H1 (cell line): ENCODE measurements around the gene CMTR2. TPM values are rescaled to one million over a fixed set of nuclear protein-coding genes. Genes with fewer than 3 reads are reported as not detected.
A peak's percentile ranks its signal among the peaks of the same experiment; 100 is the strongest.

Experiments
- CTCF ChIA-PET: fragments of 300-600 bp; sonication (Branson Sonifier 250); formaldehyde crosslinking; loops from one replicate; lab custom pipeline; 2021; ENCODE audit not compliant: partially characterized antibody; lab: Charles Lee
- POLR2A ChIA-PET: fragments of 300-600 bp; sonication (Branson Sonifier 250); formaldehyde crosslinking; loops from one replicate; lab custom pipeline; 2021; ENCODE audit warnings: inconsistent platforms; ENCODE audit not compliant: partially characterized antibody; lab: Charles Lee
- DNase-seq, 2 experiments: peaks; one replicate each; pipeline versions ENCODE4 v3.0.0 to v3.0.0-alpha.2; 2010 to 2022; ENCODE audit warnings: low spot score in 2 of 2, low read depth in 1 of 2, mixed read lengths in 1 of 2
- FAIRE-seq: peaks from 2 replicates; lab custom pipeline; 2011; peaks lifted over from hg19 to GRCh38; lab: Jason Lieb, UNC
- H2AFZ ChIP-seq: 2 replicates; pipeline ENCODE4 v1.8.1; 2012; ENCODE audit warnings: low read length, inconsistent platforms
- H2AK5ac ChIP-seq: 2 replicates; pipeline ENCODE4 v1.6.1; 2013; ENCODE audit warnings: low read depth, low read length
- H2BK120ac ChIP-seq: replicated peaks from 2 replicates; pipeline ENCODE3; 2013; ENCODE audit warnings: low read depth, low read length, inconsistent platforms
- H2BK12ac ChIP-seq: 2 replicates; pipeline ENCODE4 v1.6.1; 2013; ENCODE audit warnings: low read depth, low read length
- H2BK15ac ChIP-seq: 2 replicates; pipeline ENCODE4 v1.6.1; 2013; ENCODE audit warnings: low read length
- H2BK20ac ChIP-seq: 2 replicates; pipeline ENCODE4 v1.6.1; 2013; ENCODE audit warnings: low read length
- H2BK5ac ChIP-seq: 2 replicates; pipeline ENCODE4 v1.6.1; 2013; ENCODE audit warnings: low read depth, low read length
- H3K14ac ChIP-seq: 2 replicates; pipeline ENCODE4 v1.6.1; 2013; ENCODE audit warnings: inconsistent platforms; ENCODE audit not compliant: insufficient read length
- H3K18ac ChIP-seq: 2 replicates; pipeline ENCODE4 v1.6.1; 2013; ENCODE audit warnings: low read length; ENCODE audit errors: extremely low read depth
- H3K23ac ChIP-seq: 2 replicates; pipeline ENCODE4 v1.6.1; 2013; ENCODE audit warnings: inconsistent platforms; ENCODE audit not compliant: insufficient read length
- H3K23me2 ChIP-seq: 2 replicates; pipeline ENCODE4 v1.6.1; 2013; ENCODE audit warnings: low read depth, low read length
- H3K27ac ChIP-seq: 2 replicates; pipeline ENCODE4 v1.6.1; 2011; ENCODE audit warnings: low read depth, low read length, inconsistent platforms
- H3K27me3 ChIP-seq, 4 experiments: replicated peaks in 1 of 4; 1 replicate in 1 of 4; 2 replicates in 3 of 4; pipeline versions ENCODE4 v1.6.1 to v1.8.1; 2011 to 2013; ENCODE audit warnings: low read length in 3 of 4, mild to moderate bottlenecking in 3 of 4, inconsistent platforms in 2 of 4, mixed read lengths in 2 of 4, moderate library complexity in 1 of 4; ENCODE audit not compliant: control insufficient read depth in 3 of 4, insufficient read depth in 3 of 4; ENCODE audit errors: extremely low read depth in 1 of 4
- H3K36me3 ChIP-seq, 4 experiments: 2 replicates each; pipeline versions ENCODE4 v1.6.1 to v1.8.1; 2011 to 2013; ENCODE audit warnings: mild to moderate bottlenecking in 4 of 4, low read length in 3 of 4, moderate library complexity in 2 of 4, control low read depth in 1 of 4, inconsistent platforms in 1 of 4; ENCODE audit not compliant: insufficient read depth in 4 of 4, control insufficient read depth in 2 of 4
- H3K4ac ChIP-seq: replicated peaks from 2 replicates; pipeline ENCODE3; 2013; ENCODE audit warnings: low read length, low read depth, mixed read lengths, inconsistent platforms; ENCODE audit not compliant: insufficient read length
- H3K4me1 ChIP-seq, 4 experiments: replicated peaks in 1 of 4; 1 replicate in 1 of 4; 2 replicates in 3 of 4; pipeline versions ENCODE4 v1.6.1 to v1.8.1; 2011 to 2013; ENCODE audit warnings: low read length in 3 of 4, inconsistent platforms in 2 of 4, mixed read lengths in 1 of 4; ENCODE audit not compliant: insufficient read depth in 4 of 4, control insufficient read depth in 3 of 4
- H3K4me2 ChIP-seq, 2 experiments: 2 replicates each; pipeline versions ENCODE4 v1.6.1 to v1.8.1; 2011 to 2013; ENCODE audit warnings: low read depth in 2 of 2, low read length in 2 of 2, control low read depth in 1 of 2, inconsistent platforms in 1 of 2, mild to moderate bottlenecking in 1 of 2; ENCODE audit not compliant: insufficient read depth in 1 of 2
- H3K4me3 ChIP-seq, 4 experiments: fragments of 200-600, 300-600 bp in 1 of 4; sonication (generic), shearing (Covaris generic), sonication (Bioruptor Twin) in 1 of 4; 2 replicates each; pipeline versions ENCODE4 v1.5.1 to v1.8.1; 2011 to 2016; ENCODE audit warnings: low read length in 4 of 4, low read depth in 3 of 4, control low read depth in 2 of 4, inconsistent platforms in 2 of 4, mild to moderate bottlenecking in 2 of 4, mixed read lengths in 1 of 4, moderate library complexity in 1 of 4; ENCODE audit not compliant: insufficient read depth in 2 of 4; ENCODE audit errors: extremely low read depth in 1 of 4
- H3K56ac ChIP-seq: replicated peaks from 2 replicates; pipeline ENCODE3; 2013; ENCODE audit warnings: low read depth, mild to moderate bottlenecking, mixed read lengths, low read length, inconsistent platforms; ENCODE audit not compliant: insufficient read length
- H3K79me1 ChIP-seq: 2 replicates; pipeline ENCODE4 v1.6.1; 2013; ENCODE audit warnings: low read depth, low read length, control low read depth
- H3K79me2 ChIP-seq, 2 experiments: 2 replicates each; pipeline versions ENCODE4 v1.6.1 to v1.8.1; 2012 to 2013; ENCODE audit warnings: low read length in 2 of 2, mild to moderate bottlenecking in 2 of 2, inconsistent platforms in 1 of 2; ENCODE audit not compliant: insufficient read depth in 2 of 2, control insufficient read depth in 1 of 2
- H3K9ac ChIP-seq, 4 experiments: replicated peaks in 1 of 4; 1 replicate in 1 of 4; 2 replicates in 3 of 4; pipeline versions ENCODE4 v1.6.1 to v1.8.1; 2011 to 2013; ENCODE audit warnings: low read depth in 3 of 4, low read length in 3 of 4, control low read depth in 2 of 4, mild to moderate bottlenecking in 2 of 4, moderate library complexity in 2 of 4, inconsistent platforms in 1 of 4; ENCODE audit errors: extremely low read depth in 1 of 4
- H3K9me3 ChIP-seq, 2 experiments: 2 replicates each; pipeline versions ENCODE4 v1.6.1 to v1.8.1; 2012 to 2013; ENCODE audit warnings: mild to moderate bottlenecking in 2 of 2, moderate library complexity in 2 of 2, control low read depth in 1 of 2, inconsistent platforms in 1 of 2, low read depth in 1 of 2, low read length in 1 of 2, mixed read lengths in 1 of 2; ENCODE audit not compliant: insufficient read depth in 2 of 2
- H4K20me1 ChIP-seq, 2 experiments: replicated peaks in 1 of 2; 2 replicates each; pipeline versions ENCODE3 to v1.8.1; 2011 to 2013; ENCODE audit warnings: inconsistent platforms in 2 of 2, low read length in 2 of 2, mild to moderate bottlenecking in 1 of 2; ENCODE audit not compliant: insufficient read depth in 2 of 2, control insufficient read depth in 1 of 2
- H4K5ac ChIP-seq: 2 replicates; pipeline ENCODE4 v1.6.1; 2013; ENCODE audit warnings: low read length, low read depth, mixed read lengths, inconsistent platforms; ENCODE audit not compliant: insufficient read length
- H4K8ac ChIP-seq: 2 replicates; pipeline ENCODE4 v1.8.0; 2013; ENCODE audit warnings: mild to moderate bottlenecking, moderate library complexity, low read length, inconsistent platforms; ENCODE audit not compliant: insufficient read depth; ENCODE audit errors: extremely low read depth
- H4K91ac ChIP-seq: replicated peaks from 2 replicates; pipeline ENCODE3; 2013; ENCODE audit warnings: low read length, mixed read lengths, inconsistent platforms; ENCODE audit not compliant: insufficient read length
- KDM5A ChIP-seq: fragments of 200-600 bp; IDR thresholded peaks from 2 replicates; pipeline ENCODE4 v1.7.1; 2012; ENCODE audit warnings: mild to moderate bottlenecking, low read length, inconsistent platforms, mixed read lengths
- WGBS, 2 experiments: shearing (Covaris generic) in 1 of 2; methylation state at CpG; one replicate each; pipeline versions ENCODE4 v1.1.6 to v1.1.7; 2013 to 2015; ENCODE audit warnings: low lambda C conversion rate in 2 of 2, mixed read lengths in 2 of 2, inconsistent platforms in 1 of 2, low coverage in 1 of 2, missing lambda C conversion rate in 1 of 2; ENCODE audit not compliant: insufficient replicate concordance in 2 of 2, insufficient coverage in 1 of 2, insufficient read length in 1 of 2; ENCODE audit errors: extremely low coverage in 1 of 2, missing lambda C conversion rate in 1 of 2; 5-methylcytosine and 5-hydroxymethylcytosine counted together
- polyA plus RNA-seq, 7 experiments: library from polyadenylated mRNA; depleted of rRNA in 3 of 7; stranded (reverse) in 5 of 7; unstranded in 2 of 7; fragments of >200 nt in 5 of 7; fragments of 200-250 nt in 2 of 7; gene quantifications; 1 replicate in 5 of 7; 2 replicates in 1 of 7; 4 replicates in 1 of 7; pipeline versions ENCODE4 v1.2.1 to v1.2.3, GENCODE V29; 2011 to 2013; ENCODE audit warnings: missing spikeins in 2 of 7, mixed read lengths in 2 of 7
- total RNA-seq: library from RNA; stranded (reverse); fragmentation: NEBNext Ultra II Directional; extraction: Animal tissue kit (Norgen Biotek cat#: 25700); gene quantifications from 2 replicates; pipeline ENCODE4 v1.2.1, GENCODE V29; 2021

Gene CMTR2
- total and polyA plus RNA-seq, 2 of the 8 experiments (the other 6 are each of a cell fraction or from before 2014, with no cell fraction given) = 8.5 to 12.8 TPM

DNA sequence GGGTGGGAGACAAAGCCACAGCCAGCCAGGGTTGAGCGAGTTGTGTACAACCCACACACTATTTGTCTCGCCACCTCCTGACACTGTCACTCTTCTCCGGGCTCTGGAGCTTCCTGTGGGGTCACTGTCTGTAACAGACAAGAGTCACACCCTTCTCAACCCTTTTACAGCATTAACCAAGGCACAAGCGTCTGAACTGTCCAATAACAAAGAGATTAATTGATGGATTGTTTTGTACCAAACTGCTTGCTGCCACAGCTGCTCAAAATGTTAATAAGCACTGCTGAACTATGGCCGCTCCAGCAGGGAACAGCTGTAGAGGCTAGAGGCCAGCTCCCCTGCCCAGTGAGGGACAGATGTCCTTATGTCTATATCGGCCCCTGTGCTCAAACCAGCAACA is 33.5 kb downstream of the CMTR2 start:
- CTCF ChIA-PET = interaction anchor here (1.1 kb wide), 1 partner anchor 8 kb away, joined by 5 read pairs; no protein-coding TSS in a partner anchor
- H3K4ac ChIP-seq = no peak overlapping the region
- no peaks in the 10 kb centered on the region for H3K9me3 ChIP-seq
- no peak overlapping the region for H3K4me3 ChIP-seq
- no peaks in the 10 kb centered on the region for H3K36me3 ChIP-seq
- H3K23ac ChIP-seq = no peak overlapping the region
- H4K5ac ChIP-seq = no peak overlapping the region
- no peak overlapping the region for H3K9ac ChIP-seq
- H2AK5ac ChIP-seq = no peak overlapping the region
- no peak overlapping the region for H3K14ac ChIP-seq
- no peaks in the 10 kb centered on the region for H4K20me1 ChIP-seq
- no peaks in the 10 kb centered on the region for H3K79me1 ChIP-seq
- POLR2A ChIA-PET = interaction anchor here (0.7 to 0.8 kb wide), 2 partner anchors 32 to 84 kb away, joined by 3 read pairs; no protein-coding TSS in a partner anchor
- H2BK12ac ChIP-seq = no peak overlapping the region; the same call in 1 of the 2 replicates
- H3K56ac ChIP-seq = no peak overlapping the region
- 0 out of 2 replicates have a peak overlapping the region, but pooled peaks have one; percentile 17 for H2BK20ac ChIP-seq
- H4K8ac ChIP-seq = no peak overlapping the region; the same call in 1 of the 2 replicates
- whole genome bisulfite sequencing, 2 experiments = 86% methylated on average over 6 of the region's 6 CpGs; no CpG with 5 or more reads in 1 of the 2 experiments
- no peaks in the 10 kb centered on the region for H3K27me3 ChIP-seq
- DNase-seq (no peak), FAIRE-seq (no peak)
- H3K27ac ChIP-seq = no peak overlapping the region
- H2BK120ac ChIP-seq = no peak overlapping the region
- no peak overlapping the region for H3K18ac ChIP-seq
- 0 out of 4 replicates have a peak overlapping the region, but pooled peaks of 1 of the 2 experiments have one; percentile 24 for H3K4me2 ChIP-seq
- H2BK5ac ChIP-seq = no peak overlapping the region
- no peak for TF ChIP-seq KDM5A
- H3K79me2 ChIP-seq = no peaks in the 10 kb centered on the region
- H3K4me1 ChIP-seq = peaks cover 0 to 15% (median 5%) of the 10 kb centered on the region in 4 experiments; a peak in 3 of 7 replicates
- peak overlapping the region; percentile 26 for H4K91ac ChIP-seq
- peak overlapping the region; percentile 2; the same call in 1 of the 2 replicates for H2AFZ ChIP-seq
- 0 out of 2 replicates have a peak overlapping the region, but pooled peaks have one; percentile 63 for H2BK15ac ChIP-seq
- H3K23me2 ChIP-seq = no peaks in the 10 kb centered on the region; the same call in 1 of the 2 replicates
